OCI-LY1 (cell line): Measurements from ENCODE around the gene LRMDA.

Source experiments
- CTCF ChIP-seq: fragments of 200-600 bp; sonication (generic), shearing (Covaris generic); IDR thresholded peaks from 2 replicates; pipeline ENCODE4 v1.5.1; 2017; ENCODE audit warnings: mild to moderate bottlenecking, antibody characterized with exemption, low read length, moderate library complexity, mixed read lengths
- EZH2 ChIP-seq: fragments of 200-600 bp; sonication (generic), shearing (Covaris generic); IDR thresholded peaks from 2 replicates; pipeline ENCODE4 v1.8.0; 2017; ENCODE audit warnings: borderline replicate concordance, mixed run types, mild to moderate bottlenecking, antibody characterized with exemption, low read length, moderate library complexity, mixed read lengths

GRCh38 chr10:75443362-75443761, 11.9 kb downstream of the LRMDA start:
- TF ChIP-seq CTCF: no peak
- no peak for TF ChIP-seq EZH2
